Kidney (tissue), 14 donors: ENCODE measurements around the gene TJP1. TPM values are rescaled to one million over a fixed set of nuclear protein-coding genes. Genes with fewer than 3 reads are reported as not detected.

Experiments used
- DNase-seq, 5 donors: peaks; one replicate each; pipeline ENCODE4 v3.0.0-alpha.2; 2013 to 2020
- FAIRE-seq: peaks from 2 replicates; lab custom pipeline; 2012; peaks lifted over from hg19 to GRCh38; lab: Jason Lieb, UNC
- H3K27ac ChIP-seq, 2 donors: one replicate each; pipeline ENCODE4 v1.7.0; 2013; ENCODE audit warnings: low read depth in 2 of 2, low read length in 2 of 2, inconsistent platforms in 1 of 2
- H3K27me3 ChIP-seq: one replicate; pipeline ENCODE4 v1.7.1; 2013; ENCODE audit warnings: low read length, inconsistent platforms; ENCODE audit not compliant: control insufficient read depth, insufficient read depth
- H3K36me3 ChIP-seq, 3 donors: one replicate each; pipeline versions ENCODE4 v1.7.0 to v1.7.1; 2013; ENCODE audit warnings: low read length in 3 of 3, control low read depth in 1 of 3, inconsistent platforms in 1 of 3; ENCODE audit not compliant: insufficient read depth in 3 of 3, control insufficient read depth in 2 of 3
- H3K4me1 ChIP-seq, 3 donors: one replicate each; pipeline versions ENCODE4 v1.7.0 to v1.7.1; 2013; ENCODE audit warnings: low read length in 3 of 3, inconsistent platforms in 1 of 3, low read depth in 1 of 3; ENCODE audit not compliant: control insufficient read depth in 2 of 3, insufficient read depth in 2 of 3
- H3K4me3 ChIP-seq, 3 donors: one replicate each; pipeline versions ENCODE4 v1.7.0 to v1.8.1; 2013; ENCODE audit warnings: low read length in 3 of 3, control low read depth in 1 of 3, inconsistent platforms in 1 of 3
- H3K9ac ChIP-seq, 3 donors: one replicate each; pipeline versions ENCODE4 v1.7.0 to v1.7.1; 2013; ENCODE audit warnings: low read length in 3 of 3, control low read depth in 1 of 3, inconsistent platforms in 1 of 3
- H3K9me3 ChIP-seq, 3 donors: one replicate each; pipeline versions ENCODE4 v1.7.0 to v1.7.1; 2013; ENCODE audit warnings: low read length in 3 of 3, control low read depth in 1 of 3, inconsistent platforms in 1 of 3; ENCODE audit not compliant: control insufficient read depth in 2 of 3, insufficient read depth in 1 of 3
- CTCF ChIP-seq: IDR thresholded peaks from 3 replicates; pipeline ENCODE4 v1.5.1; 2012; ENCODE audit warnings: mild to moderate bottlenecking, moderate library complexity, borderline replicate concordance; ENCODE audit not compliant: insufficient read depth; ENCODE audit errors: extremely low read depth
- intact Hi-C: fragments of 100-400 bp; cut with DNase I; formaldehyde crosslinking; loops from one replicate; pipeline ENCODE4 v1.11.1; 2022
- polyA plus RNA-seq: library from polyadenylated mRNA; stranded (reverse); fragments of 350-450 nt; fragmentation: Illumina TruSeq; extraction: RNeasy Lipid Tissue Mini Kit (QIAGEN cat#74804); gene quantifications from one replicate; pipeline ENCODE4 v1.2.3, GENCODE V29; 2014; ENCODE audit warnings: low read depth, low replicate concordance; ENCODE audit not compliant: insufficient read depth
- total RNA-seq: library from RNA; stranded (reverse); fragmentation: NEBNext Ultra II Directional; extraction: Animal tissue kit (Norgen Biotek cat#: 25700); gene quantifications from one replicate; pipeline ENCODE4 v1.2.1, GENCODE V29; 2021
- donor health status: control.
- donor health status: control.
- donor health status: control.
- donor health status: control.
- donor health status: control.
- donor health status: DM: yes; HTN: yes; CAD: no.
- donor health status: Normal renal cell carcinoma (clear cell type).

TJP1 gene
- total and polyA plus RNA-seq, 2 donors from 2014 or later, result 17.7 to 121 TPM

- Histone ChIP-seq H3K9ac (no peak overlapping the region), H3K27me3 (no peaks in the 10 kb centered on the region), H3K4me3 (no peak overlapping the region), H3K27ac (no peak overlapping the region), H3K36me3 (peaks cover 4 to 8% (median 4%) of the 10 kb centered on the region in 3 donors), H3K4me1 (no peaks in the 10 kb centered on the region), H3K9me3 (no peaks in the 10 kb centered on the region)
- no peak for DNase-seq
- intact Hi-C loops, result no loop called here
- no peak for FAIRE-seq
- TF ChIP-seq CTCF, result no peak
These were observed 49.3 kb downstream of the TJP1 start for GRCh38 chr15:29773000-29773399.

DNA sequence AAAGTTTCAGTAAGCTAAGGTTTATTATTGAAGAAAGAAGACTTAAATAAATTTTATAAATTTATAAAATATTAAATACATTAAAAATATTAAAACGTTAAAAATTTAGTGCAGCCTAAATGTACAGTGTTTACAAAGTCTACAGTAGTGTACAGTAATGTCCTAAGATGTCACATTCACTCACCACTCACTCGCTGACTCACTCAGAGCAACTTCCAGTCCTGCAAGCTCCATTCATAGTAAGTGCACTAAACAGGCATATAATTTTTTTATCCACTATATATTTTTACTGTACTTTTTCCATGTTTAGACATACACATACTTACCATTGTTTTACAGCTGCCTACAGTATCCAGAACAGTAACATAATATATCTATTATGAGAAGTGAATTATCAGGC, 51.5 kb downstream of the TJP1 start:
- intact Hi-C loops, result no loop called here
- Histone ChIP-seq H3K4me3 (no peak overlapping the region), H3K27ac (no peak overlapping the region), H3K4me1 (no peaks in the 10 kb centered on the region), H3K27me3 (no peaks in the 10 kb centered on the region), H3K9ac (no peak overlapping the region), H3K36me3 (peaks cover 4 to 8% (median 6%) of the 10 kb centered on the region in 3 donors), H3K9me3 (no peaks in the 10 kb centered on the region)
- no peak for TF ChIP-seq CTCF
- FAIRE-seq (peak; percentile 6), DNase-seq (no peak)

DNA sequence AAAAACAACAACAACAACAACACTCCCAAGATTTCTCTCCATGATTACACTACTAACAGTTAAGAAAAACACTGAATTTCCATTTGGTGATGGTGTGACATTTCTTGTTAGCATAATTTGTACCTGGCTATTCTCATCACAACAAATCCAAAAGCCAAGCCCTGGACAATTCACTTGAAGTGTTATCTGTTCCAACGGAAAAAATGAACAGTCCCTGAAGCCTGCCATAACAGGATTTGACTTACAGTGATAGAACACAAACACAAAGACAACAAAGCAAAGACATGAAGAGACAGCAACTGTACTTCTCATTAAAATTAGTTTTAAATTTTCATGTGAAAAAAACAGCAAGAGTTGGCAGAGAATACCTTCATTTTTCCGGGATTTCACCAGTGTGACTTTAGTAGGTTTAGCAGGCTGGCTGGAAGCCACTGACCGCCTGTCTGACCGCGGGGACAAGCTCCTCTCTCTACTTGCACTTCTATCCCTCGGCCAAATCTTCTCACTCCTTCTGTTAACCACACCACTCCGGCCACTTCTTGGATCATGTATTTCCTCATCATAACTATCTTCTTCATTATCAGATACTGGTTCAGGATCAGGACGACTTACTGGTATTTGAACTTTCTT, 56.3 kb downstream of the TJP1 start:
- no peak overlapping the region for H3K4me3 ChIP-seq
- H3K9me3 ChIP-seq, result no peaks in the 10 kb centered on the region
- H3K9ac ChIP-seq, result no peak overlapping the region
- H3K36me3 ChIP-seq, result peaks cover 4 to 26% (median 15%) of the 10 kb centered on the region in 3 donors
- peak in 1 of 5 donors; percentile 46 for DNase-seq
- H3K27me3 ChIP-seq, result no peaks in the 10 kb centered on the region
- FAIRE-seq, result no peak
- intact Hi-C loops, result no loop called here
- no peak overlapping the region for H3K27ac ChIP-seq
- no peak for TF ChIP-seq CTCF
- H3K4me1 ChIP-seq, result no peaks in the 10 kb centered on the region
